Measurements from ENCODE around the gene GALNT8.

DNA sequence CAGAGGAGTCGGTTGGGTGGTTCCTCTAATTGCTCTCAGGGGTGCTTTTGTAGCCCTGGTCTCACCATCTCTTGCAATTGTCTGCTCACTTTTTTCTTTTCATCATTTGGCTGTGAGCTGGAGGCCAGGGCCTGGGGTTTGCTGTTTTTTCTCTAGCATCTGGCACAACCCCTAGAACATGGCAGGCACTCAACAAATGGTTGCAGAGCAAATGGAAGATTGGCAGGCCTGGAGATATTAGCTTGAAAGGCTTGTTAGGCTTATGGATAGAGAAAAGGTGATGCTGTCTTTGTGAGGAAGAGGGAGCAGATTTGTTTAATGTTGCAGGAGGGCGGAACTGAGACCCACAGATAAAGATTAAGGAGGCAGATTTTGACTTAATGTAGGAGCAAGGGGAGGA is 47.0 kb downstream of the GALNT8 start:
- TF ChIP-seq CTCF (conservative IDR thresholded peaks at IDR 0.05; ENCODE audit: low read depth in 2 of 2) = no peak
- no peak for TF ChIP-seq POLR2AphosphoS5 (IDR thresholded peaks at IDR 0.05; ENCODE audit: low read depth)
- TF ChIP-seq EZH2 (IDR thresholded peaks at IDR 0.05; ENCODE audit: low read depth, unreplicated experiment) = no peak
- TF ChIP-seq, protein P1, sequence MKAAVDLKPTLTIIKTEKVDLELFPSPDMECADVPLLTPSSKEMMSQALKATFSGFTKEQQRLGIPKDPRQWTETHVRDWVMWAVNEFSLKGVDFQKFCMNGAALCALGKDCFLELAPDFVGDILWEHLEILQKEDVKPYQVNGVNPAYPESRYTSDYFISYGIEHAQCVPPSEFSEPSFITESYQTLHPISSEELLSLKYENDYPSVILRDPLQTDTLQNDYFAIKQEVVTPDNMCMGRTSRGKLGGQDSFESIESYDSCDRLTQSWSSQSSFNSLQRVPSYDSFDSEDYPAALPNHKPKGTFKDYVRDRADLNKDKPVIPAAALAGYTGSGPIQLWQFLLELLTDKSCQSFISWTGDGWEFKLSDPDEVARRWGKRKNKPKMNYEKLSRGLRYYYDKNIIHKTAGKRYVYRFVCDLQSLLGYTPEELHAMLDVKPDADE (IDR thresholded peaks at IDR 0.05) = no peak
- TF ChIP-seq, protein P2, sequence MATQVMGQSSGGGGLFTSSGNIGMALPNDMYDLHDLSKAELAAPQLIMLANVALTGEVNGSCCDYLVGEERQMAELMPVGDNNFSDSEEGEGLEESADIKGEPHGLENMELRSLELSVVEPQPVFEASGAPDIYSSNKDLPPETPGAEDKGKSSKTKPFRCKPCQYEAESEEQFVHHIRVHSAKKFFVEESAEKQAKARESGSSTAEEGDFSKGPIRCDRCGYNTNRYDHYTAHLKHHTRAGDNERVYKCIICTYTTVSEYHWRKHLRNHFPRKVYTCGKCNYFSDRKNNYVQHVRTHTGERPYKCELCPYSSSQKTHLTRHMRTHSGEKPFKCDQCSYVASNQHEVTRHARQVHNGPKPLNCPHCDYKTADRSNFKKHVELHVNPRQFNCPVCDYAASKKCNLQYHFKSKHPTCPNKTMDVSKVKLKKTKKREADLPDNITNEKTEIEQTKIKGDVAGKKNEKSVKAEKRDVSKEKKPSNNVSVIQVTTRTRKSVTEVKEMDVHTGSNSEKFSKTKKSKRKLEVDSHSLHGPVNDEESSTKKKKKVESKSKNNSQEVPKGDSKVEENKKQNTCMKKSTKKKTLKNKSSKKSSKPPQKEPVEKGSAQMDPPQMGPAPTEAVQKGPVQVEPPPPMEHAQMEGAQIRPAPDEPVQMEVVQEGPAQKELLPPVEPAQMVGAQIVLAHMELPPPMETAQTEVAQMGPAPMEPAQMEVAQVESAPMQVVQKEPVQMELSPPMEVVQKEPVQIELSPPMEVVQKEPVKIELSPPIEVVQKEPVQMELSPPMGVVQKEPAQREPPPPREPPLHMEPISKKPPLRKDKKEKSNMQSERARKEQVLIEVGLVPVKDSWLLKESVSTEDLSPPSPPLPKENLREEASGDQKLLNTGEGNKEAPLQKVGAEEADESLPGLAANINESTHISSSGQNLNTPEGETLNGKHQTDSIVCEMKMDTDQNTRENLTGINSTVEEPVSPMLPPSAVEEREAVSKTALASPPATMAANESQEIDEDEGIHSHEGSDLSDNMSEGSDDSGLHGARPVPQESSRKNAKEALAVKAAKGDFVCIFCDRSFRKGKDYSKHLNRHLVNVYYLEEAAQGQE (IDR thresholded peaks at IDR 0.05; ENCODE audit: unreplicated experiment) = no peak
- TF ChIP-seq JUNB (IDR thresholded peaks at IDR 0.05; ENCODE audit: unreplicated experiment) = no peak
- no peak for TF ChIP-seq CREB1 (CRISPR knock-in tag; IDR thresholded peaks at IDR 0.05; ENCODE audit: low read depth)
- no peak for TF ChIP-seq ZNF114 (CRISPR knock-in tag; IDR thresholded peaks at IDR 0.05)
- TF ChIP-seq STAT1 (IDR thresholded peaks at IDR 0.05; ENCODE audit: unreplicated experiment) = no peak
- TF ChIP-seq NANOG (IDR thresholded peaks at IDR 0.05; ENCODE audit: borderline replicate concordance) = no peak
- TF ChIP-seq EZH2phosphoT487 (IDR thresholded peaks at IDR 0.05; ENCODE audit: unreplicated experiment) = no peak
- no peak for TF ChIP-seq ZNF331 (CRISPR knock-in tag; IDR thresholded peaks at IDR 0.05; ENCODE audit: low read depth)
